Smooth muscle cell (in vitro differentiated cells): Measurements from ENCODE around the gene SMTNL2. TPM values are rescaled to one million over a fixed set of nuclear protein-coding genes. Genes with fewer than 3 reads are reported as not detected.

Source experiments
- DNase-seq: peaks from one replicate; lab custom pipeline; 2025; ENCODE audit not compliant: unreplicated experiment; lab: John Stamatoyannopoulos, UW
- H2AFZ ChIP-seq: fragments of 200-600 bp; sonication (generic); 2 replicates; pipeline ENCODE4 v1.6.0; 2016; ENCODE audit warnings: antibody characterized with exemption, low read depth, mild to moderate bottlenecking
- H3F3A ChIP-seq: fragments of 200-600 bp; sonication (generic); 2 replicates; pipeline ENCODE4 v1.6.0; 2017; ENCODE audit warnings: antibody characterized with exemption, low read depth
- H3K27ac ChIP-seq: fragments of 200-600 bp; sonication (generic); 2 replicates; pipeline ENCODE4 v1.5.1; 2016; ENCODE audit warnings: low read depth, mild to moderate bottlenecking
- H3K27me3 ChIP-seq: fragments of 200-600 bp; sonication (generic); 2 replicates; pipeline ENCODE4 v1.6.1; 2016; ENCODE audit warnings: low read depth, mild to moderate bottlenecking
- H3K36me3 ChIP-seq: fragments of 200-600 bp; sonication (generic); 2 replicates; pipeline ENCODE4 v1.5.1; 2016; ENCODE audit warnings: low read depth
- H3K4me1 ChIP-seq: fragments of 200-600 bp; sonication (generic); 2 replicates; pipeline ENCODE4 v1.5.1; 2016; ENCODE audit warnings: low read depth
- H3K4me2 ChIP-seq: fragments of 200-600 bp; sonication (generic); 2 replicates; pipeline ENCODE4 v1.6.0; 2016; ENCODE audit warnings: mild to moderate bottlenecking
- H3K4me3 ChIP-seq: fragments of 200-600 bp; sonication (generic); 2 replicates; pipeline ENCODE4 v1.5.1; 2016; ENCODE audit warnings: mild to moderate bottlenecking
- H3K79me2 ChIP-seq: fragments of 200-600 bp; sonication (generic); 2 replicates; pipeline ENCODE4 v1.6.0; 2016; ENCODE audit warnings: low read depth, mild to moderate bottlenecking
- H3K9ac ChIP-seq: fragments of 200-600 bp; sonication (generic); 2 replicates; pipeline ENCODE4 v1.6.0; 2016; ENCODE audit warnings: low read depth
- H3K9me3 ChIP-seq: fragments of 200-600 bp; sonication (generic); replicated peaks from 2 replicates; pipeline ENCODE4 v1.5.1; 2016; ENCODE audit warnings: low read depth
- H4K20me1 ChIP-seq: fragments of 200-600 bp; sonication (generic); 2 replicates; pipeline ENCODE4 v1.6.0; 2016; ENCODE audit warnings: low read depth
- WGBS: methylation state at CpG from one replicate; pipeline ENCODE4 v1.1.7; 2016; ENCODE audit warnings: low lambda C conversion rate; 5-methylcytosine and 5-hydroxymethylcytosine counted together
- polyA plus RNA-seq: library from polyadenylated mRNA; unstranded; fragments of >200 nt; fragmentation: Nextera tagmentation; extraction: Ambion mirVana; gene quantifications from 2 replicates; pipeline ENCODE4 v1.2.1, GENCODE V29; 2016
- total RNA-seq: library from RNA; depleted of rRNA; stranded (reverse); fragments of >200 nt; gene quantifications from 2 replicates; pipeline ENCODE4 v1.2.3, GENCODE V29; 2014
- TF ChIP-seq, protein P1 (sequence below): fragments of 200-600 bp; sonication (generic); IDR thresholded peaks from 2 replicates; pipeline ENCODE4 v1.5.1; 2017; ENCODE audit warnings: borderline replicate concordance, mild to moderate bottlenecking, antibody characterized with exemption; ENCODE audit not compliant: insufficient read depth, poor library complexity, severe bottlenecking

SMTNL2 gene
- total and polyA plus RNA-seq, 2 experiments from 2014 or later: 5.1 to 8.3 TPM

DNA sequence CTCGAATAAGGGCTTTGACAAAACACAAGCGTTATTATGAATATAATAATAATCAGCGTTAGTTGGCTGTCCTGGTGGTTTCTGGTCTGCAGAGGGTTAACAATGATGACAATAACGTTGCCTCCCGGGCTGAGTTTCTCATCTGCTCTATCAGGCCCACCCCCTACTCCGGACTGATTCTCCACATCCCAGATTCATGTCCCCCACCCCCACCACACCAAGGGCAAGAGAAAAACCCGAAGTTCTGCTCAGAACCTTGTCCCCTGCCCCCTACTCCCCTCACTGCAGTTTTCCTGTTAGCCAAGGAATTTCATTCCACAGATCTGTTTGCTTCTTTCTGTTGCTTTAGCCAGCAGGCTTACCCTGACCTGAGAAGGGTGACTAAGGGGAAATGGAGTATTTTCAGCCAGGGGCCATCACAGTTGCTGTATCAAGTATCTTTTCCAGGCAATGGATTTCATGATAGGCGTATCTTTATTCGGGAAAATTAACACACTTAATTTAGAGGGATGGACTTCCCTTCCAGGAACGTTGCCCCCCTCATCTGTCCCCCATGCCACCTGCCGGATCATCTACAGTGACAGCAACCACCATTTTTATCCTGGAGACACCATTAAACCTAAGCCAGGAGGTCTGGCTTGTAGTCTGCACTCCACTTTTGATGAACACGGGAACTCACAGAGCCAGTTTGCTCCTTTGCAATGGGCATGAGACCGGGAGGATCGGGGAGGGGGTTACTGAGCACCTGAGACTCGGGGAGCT is 33.4 kb downstream of the SMTNL2 start:
- TF ChIP-seq, protein P1, sequence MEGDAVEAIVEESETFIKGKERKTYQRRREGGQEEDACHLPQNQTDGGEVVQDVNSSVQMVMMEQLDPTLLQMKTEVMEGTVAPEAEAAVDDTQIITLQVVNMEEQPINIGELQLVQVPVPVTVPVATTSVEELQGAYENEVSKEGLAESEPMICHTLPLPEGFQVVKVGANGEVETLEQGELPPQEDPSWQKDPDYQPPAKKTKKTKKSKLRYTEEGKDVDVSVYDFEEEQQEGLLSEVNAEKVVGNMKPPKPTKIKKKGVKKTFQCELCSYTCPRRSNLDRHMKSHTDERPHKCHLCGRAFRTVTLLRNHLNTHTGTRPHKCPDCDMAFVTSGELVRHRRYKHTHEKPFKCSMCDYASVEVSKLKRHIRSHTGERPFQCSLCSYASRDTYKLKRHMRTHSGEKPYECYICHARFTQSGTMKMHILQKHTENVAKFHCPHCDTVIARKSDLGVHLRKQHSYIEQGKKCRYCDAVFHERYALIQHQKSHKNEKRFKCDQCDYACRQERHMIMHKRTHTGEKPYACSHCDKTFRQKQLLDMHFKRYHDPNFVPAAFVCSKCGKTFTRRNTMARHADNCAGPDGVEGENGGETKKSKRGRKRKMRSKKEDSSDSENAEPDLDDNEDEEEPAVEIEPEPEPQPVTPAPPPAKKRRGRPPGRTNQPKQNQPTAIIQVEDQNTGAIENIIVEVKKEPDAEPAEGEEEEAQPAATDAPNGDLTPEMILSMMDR: no peak
- peaks cover 3% of the 10 kb centered on the region for H3F3A ChIP-seq
- H3K4me3 ChIP-seq: no peak overlapping the region
- no peak overlapping the region for H3K27ac ChIP-seq
- DNase-seq: no peak
- no peaks in the 10 kb centered on the region for H4K20me1 ChIP-seq
- H3K9ac ChIP-seq: no peak overlapping the region
- 75% methylated on average over 15 of the region's 15 CpGs for WGBS
- no peak overlapping the region for H2AFZ ChIP-seq
- H3K4me1 ChIP-seq: no peaks in the 10 kb centered on the region
- no peak overlapping the region for H3K4me2 ChIP-seq
- no peaks in the 10 kb centered on the region for H3K27me3 ChIP-seq
- no peaks in the 10 kb centered on the region for H3K79me2 ChIP-seq
- no peaks in the 10 kb centered on the region for H3K36me3 ChIP-seq
- H3K9me3 ChIP-seq: no peaks in the 10 kb centered on the region

DNA sequence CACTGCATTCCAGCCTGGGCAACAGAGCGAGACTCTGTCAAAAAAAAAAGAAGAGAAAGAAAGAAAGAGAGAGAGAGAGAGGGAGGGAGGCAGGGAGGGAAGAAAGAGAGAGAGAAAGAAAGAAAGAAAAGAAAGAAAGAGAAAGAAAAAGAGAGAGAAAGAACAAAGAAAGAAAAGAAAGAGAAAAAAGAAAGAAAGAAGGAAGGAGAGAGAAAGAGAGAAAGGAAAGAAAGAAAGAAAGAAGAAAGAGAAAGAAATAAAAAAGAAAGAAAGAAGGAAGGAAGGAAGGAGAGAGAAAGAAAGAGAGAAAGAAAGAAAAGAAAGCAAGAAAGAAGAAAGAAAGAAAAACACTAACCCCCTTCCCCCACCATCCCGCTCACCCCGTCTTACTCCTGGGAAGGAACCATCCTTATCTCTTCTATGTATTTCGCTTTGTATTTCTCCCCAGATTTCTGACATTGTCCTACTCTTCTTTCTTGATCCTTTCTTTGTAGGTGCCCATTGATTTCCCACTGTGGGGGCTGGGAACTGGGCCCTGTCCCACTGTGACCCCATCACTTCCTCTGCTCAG is 36.3 kb downstream of the SMTNL2 start:
- H3K4me2 ChIP-seq: no peak overlapping the region
- no peaks in the 10 kb centered on the region for H3K36me3 ChIP-seq
- H3K4me1 ChIP-seq: peaks cover 16% of the 10 kb centered on the region
- no peak overlapping the region for H3K4me3 ChIP-seq
- no peaks in the 10 kb centered on the region for H3K27me3 ChIP-seq
- no peak for DNase-seq
- H3K9ac ChIP-seq: no peak overlapping the region
- H3K27ac ChIP-seq: no peak overlapping the region
- TF ChIP-seq, protein P1: no peak
- H3K9me3 ChIP-seq: no peaks in the 10 kb centered on the region
- no peaks in the 10 kb centered on the region for H3K79me2 ChIP-seq
- H4K20me1 ChIP-seq: no peaks in the 10 kb centered on the region
- peaks cover 16% of the 10 kb centered on the region for H3F3A ChIP-seq
- H2AFZ ChIP-seq: no peak overlapping the region
- 98% methylated on average over 4 of the region's 4 CpGs for WGBS

DNA sequence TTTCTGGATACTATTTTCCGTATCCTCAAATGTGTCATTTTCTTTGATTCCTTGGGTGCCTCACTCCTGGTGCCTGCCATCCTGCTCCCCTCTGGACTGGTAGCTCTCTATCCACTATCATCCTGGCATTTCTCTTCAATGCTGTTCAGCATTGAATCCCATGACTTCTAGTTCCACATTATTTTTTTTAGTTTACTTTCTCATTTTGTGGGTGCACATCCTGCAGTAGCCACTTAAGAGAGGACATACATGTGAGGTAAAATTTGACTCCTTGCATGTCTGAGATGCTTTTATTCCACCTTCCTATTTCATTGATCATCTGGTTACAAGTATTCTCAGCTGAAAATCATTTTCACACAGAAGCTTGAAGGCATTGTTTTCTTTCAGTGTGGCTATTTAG is 38.0 kb downstream of the SMTNL2 start:
- Histone ChIP-seq H3K4me2 (no peak overlapping the region), H4K20me1 (no peaks in the 10 kb centered on the region), H3K27me3 (no peaks in the 10 kb centered on the region), H3K9ac (no peak overlapping the region), H3K4me3 (no peak overlapping the region), H2AFZ (no peak overlapping the region), H3F3A (peaks cover 17% of the 10 kb centered on the region), H3K9me3 (no peaks in the 10 kb centered on the region), H3K36me3 (no peaks in the 10 kb centered on the region), H3K27ac (peak overlapping the region; percentile 80), H3K4me1 (peaks cover 18% of the 10 kb centered on the region), H3K79me2 (no peaks in the 10 kb centered on the region)
- TF ChIP-seq, protein P1: no peak
- DNase-seq: no peak
- WGBS: 100% methylated on average over 1 of the region's 1 CpG
